Measurements from ENCODE around the gene CHN2. TPM values are rescaled to one million over a fixed set of nuclear protein-coding genes. Genes with fewer than 3 reads are reported as not detected.

The CHN2 gene
- total RNA-seq, 1 experiment from 2014 or later: 2.1 TPM

DNA sequence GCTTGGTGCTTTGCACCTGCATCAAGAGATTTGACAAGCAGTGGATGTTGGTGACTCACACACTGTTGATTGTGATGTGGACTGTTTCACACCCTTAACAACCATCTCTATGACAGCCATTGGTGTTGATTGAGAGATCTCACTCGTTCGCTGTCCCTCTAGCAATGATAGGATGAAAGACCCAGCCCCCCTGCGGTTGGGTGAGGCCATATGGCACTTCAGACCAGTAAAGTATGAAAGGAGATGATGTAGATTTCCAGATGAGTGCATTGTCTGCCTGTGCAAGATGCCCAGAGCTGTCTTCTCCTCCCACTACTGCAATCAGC is 230.4 kb downstream of the CHN2 start:
- ATAC-seq (no peak), DNase-seq (ENCODE audit: low read depth, low spot score) (no peak)
- Histone ChIP-seq H3K36me3 (ENCODE audit: control insufficient read depth in 1 of 2, insufficient read depth in 2 of 2, low read length in 2 of 2) (no peaks in the 10 kb centered on the region), H4K20me1 (ENCODE audit: insufficient read depth) (no peaks in the 10 kb centered on the region), H3K4me3 (replicated peaks in 1 of 2; ENCODE audit: low read depth in 1 of 2, low read length in 2 of 2) (no peak overlapping the region), H3K79me2 (ENCODE audit: insufficient read depth, low read length) (no peaks in the 10 kb centered on the region), H2AFZ (ENCODE audit: low read depth, low read length, poor library complexity, severe bottlenecking) (no peak overlapping the region), H3K9ac (ENCODE audit: low read length) (no peak overlapping the region), H3K9me2 (ENCODE audit: insufficient read depth) (no peaks in the 10 kb centered on the region), H3K4me2 (ENCODE audit: low read length) (no peak overlapping the region), H3K4me1 (ENCODE audit: control insufficient read depth in 1 of 2, insufficient read depth in 2 of 2, low read length in 2 of 2) (no peaks in the 10 kb centered on the region), H3K27me3 (ENCODE audit: insufficient read depth, low read length) (no peaks in the 10 kb centered on the region), H3K27ac (ENCODE audit: low read depth, low read length) (no peak overlapping the region), H3K9me3 (ENCODE audit: control insufficient read depth in 1 of 2, insufficient read depth in 1 of 2, low read depth in 1 of 2, low read length in 2 of 2) (no peaks in the 10 kb centered on the region)
- no TSS peak for BruUV-seq (replicated peaks)
- intact Hi-C loops (cut with micrococcal nuclease): no loop called here
- RAD21 ChIA-PET (ENCODE audit: low non-redundant PET in 1 of 2, low total read pairs in 2 of 2, uncharacterized antibody in 2 of 2, unreplicated experiment in 2 of 2): no interaction called here
- TF ChIP-seq ZNF274 (IDR thresholded peaks at IDR 0.05; ENCODE audit: low read depth, low read length) (no peak), SIN3A (IDR thresholded peaks at IDR 0.05; ENCODE audit: low read depth) (no peak), FOSL1 (IDR thresholded peaks at IDR 0.05; ENCODE audit: low read depth) (no peak), CBX3 (IDR thresholded peaks at IDR 0.05; ENCODE audit: low read depth) (no peak)
- TF ChIP-seq, protein P1, sequence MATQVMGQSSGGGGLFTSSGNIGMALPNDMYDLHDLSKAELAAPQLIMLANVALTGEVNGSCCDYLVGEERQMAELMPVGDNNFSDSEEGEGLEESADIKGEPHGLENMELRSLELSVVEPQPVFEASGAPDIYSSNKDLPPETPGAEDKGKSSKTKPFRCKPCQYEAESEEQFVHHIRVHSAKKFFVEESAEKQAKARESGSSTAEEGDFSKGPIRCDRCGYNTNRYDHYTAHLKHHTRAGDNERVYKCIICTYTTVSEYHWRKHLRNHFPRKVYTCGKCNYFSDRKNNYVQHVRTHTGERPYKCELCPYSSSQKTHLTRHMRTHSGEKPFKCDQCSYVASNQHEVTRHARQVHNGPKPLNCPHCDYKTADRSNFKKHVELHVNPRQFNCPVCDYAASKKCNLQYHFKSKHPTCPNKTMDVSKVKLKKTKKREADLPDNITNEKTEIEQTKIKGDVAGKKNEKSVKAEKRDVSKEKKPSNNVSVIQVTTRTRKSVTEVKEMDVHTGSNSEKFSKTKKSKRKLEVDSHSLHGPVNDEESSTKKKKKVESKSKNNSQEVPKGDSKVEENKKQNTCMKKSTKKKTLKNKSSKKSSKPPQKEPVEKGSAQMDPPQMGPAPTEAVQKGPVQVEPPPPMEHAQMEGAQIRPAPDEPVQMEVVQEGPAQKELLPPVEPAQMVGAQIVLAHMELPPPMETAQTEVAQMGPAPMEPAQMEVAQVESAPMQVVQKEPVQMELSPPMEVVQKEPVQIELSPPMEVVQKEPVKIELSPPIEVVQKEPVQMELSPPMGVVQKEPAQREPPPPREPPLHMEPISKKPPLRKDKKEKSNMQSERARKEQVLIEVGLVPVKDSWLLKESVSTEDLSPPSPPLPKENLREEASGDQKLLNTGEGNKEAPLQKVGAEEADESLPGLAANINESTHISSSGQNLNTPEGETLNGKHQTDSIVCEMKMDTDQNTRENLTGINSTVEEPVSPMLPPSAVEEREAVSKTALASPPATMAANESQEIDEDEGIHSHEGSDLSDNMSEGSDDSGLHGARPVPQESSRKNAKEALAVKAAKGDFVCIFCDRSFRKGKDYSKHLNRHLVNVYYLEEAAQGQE (IDR thresholded peaks at IDR 0.05; ENCODE audit: low read depth): no peak
- POLR2A ChIA-PET: no interaction called here
- CTCF ChIA-PET: no interaction called here

DNA sequence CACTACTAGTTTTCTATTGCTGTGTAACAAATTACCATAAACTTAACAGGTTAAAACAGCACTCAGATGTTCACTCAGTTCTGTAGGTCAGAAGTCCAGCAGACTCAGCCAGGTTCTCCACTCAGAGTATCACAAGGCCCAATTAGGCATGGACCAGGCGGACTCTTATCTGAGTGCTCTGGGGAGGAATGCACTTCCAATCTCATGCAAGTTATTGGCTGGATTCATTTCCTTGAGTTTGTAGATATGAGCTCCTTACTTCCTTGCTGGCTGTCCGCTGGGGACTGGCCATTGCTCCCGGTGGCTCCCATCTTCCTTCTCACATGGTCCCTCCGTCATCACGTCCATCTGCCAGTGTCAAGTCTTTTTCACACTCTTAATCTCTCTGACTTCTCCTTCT is 232.0 kb downstream of the CHN2 start:
- intact Hi-C loops (cut with micrococcal nuclease): no loop called here
- DNase-seq (ENCODE audit: low read depth, low spot score) (no peak), ATAC-seq (no peak)
- Histone ChIP-seq H3K4me1 (ENCODE audit: control insufficient read depth in 1 of 2, insufficient read depth in 2 of 2, low read length in 2 of 2) (no peaks in the 10 kb centered on the region), H3K27ac (ENCODE audit: low read depth, low read length) (no peak overlapping the region), H4K20me1 (ENCODE audit: insufficient read depth) (no peaks in the 10 kb centered on the region), H3K27me3 (ENCODE audit: insufficient read depth, low read length) (no peaks in the 10 kb centered on the region), H3K36me3 (ENCODE audit: control insufficient read depth in 1 of 2, insufficient read depth in 2 of 2, low read length in 2 of 2) (no peaks in the 10 kb centered on the region), H2AFZ (ENCODE audit: low read depth, low read length, poor library complexity, severe bottlenecking) (no peak overlapping the region), H3K4me2 (ENCODE audit: low read length) (no peak overlapping the region), H3K9me2 (ENCODE audit: insufficient read depth) (no peaks in the 10 kb centered on the region), H3K9ac (ENCODE audit: low read length) (no peak overlapping the region), H3K9me3 (ENCODE audit: control insufficient read depth in 1 of 2, insufficient read depth in 1 of 2, low read depth in 1 of 2, low read length in 2 of 2) (no peaks in the 10 kb centered on the region), H3K79me2 (ENCODE audit: insufficient read depth, low read length) (no peaks in the 10 kb centered on the region), H3K4me3 (replicated peaks in 1 of 2; ENCODE audit: low read depth in 1 of 2, low read length in 2 of 2) (no peak overlapping the region)
- POLR2A ChIA-PET: no interaction called here
- RAD21 ChIA-PET (ENCODE audit: low non-redundant PET in 1 of 2, low total read pairs in 2 of 2, uncharacterized antibody in 2 of 2, unreplicated experiment in 2 of 2): no interaction called here
- CTCF ChIA-PET: no interaction called here
- no TSS peak for BruUV-seq (replicated peaks)
- no peak for TF ChIP-seq ZFX (IDR thresholded peaks at IDR 0.05)
- TF ChIP-seq POLR2AphosphoS5 (IDR thresholded peaks at IDR 0.05; ENCODE audit: low read depth, low read length): no peak
- TF ChIP-seq RAD21 (IDR thresholded peaks at IDR 0.05; ENCODE audit: low read depth): no peak
- TF ChIP-seq TCF7L2 (IDR thresholded peaks at IDR 0.05; ENCODE audit: borderline replicate concordance, extremely low read depth, insufficient read depth, insufficient read length): no peak
- no peak for TF ChIP-seq SRF (IDR thresholded peaks at IDR 0.05; ENCODE audit: low read depth)
- TF ChIP-seq CBX3 (IDR thresholded peaks at IDR 0.05; ENCODE audit: low read depth): no peak
- no peak for TF ChIP-seq CTCF (IDR thresholded peaks at IDR 0.05 in 2 of 3, conservative IDR thresholded peaks at IDR 0.05 in 1 of 3; ENCODE audit: borderline replicate concordance in 1 of 3, insufficient read depth in 1 of 3, low read depth in 2 of 3, low read length in 2 of 3)
- TF ChIP-seq SIN3A (IDR thresholded peaks at IDR 0.05; ENCODE audit: low read depth): no peak
- TF ChIP-seq YY1 (IDR thresholded peaks at IDR 0.05; ENCODE audit: extremely low read depth, insufficient replicate concordance, low read depth, low read length): no peak
- no peak for TF ChIP-seq JUND (IDR thresholded peaks at IDR 0.05)
- TF ChIP-seq EGR1 (IDR thresholded peaks at IDR 0.05; ENCODE audit: low read depth): no peak
- no peak for TF ChIP-seq CEBPB (IDR thresholded peaks at IDR 0.05; ENCODE audit: low read depth)
- no peak for TF ChIP-seq POLR2A (IDR thresholded peaks at IDR 0.05; ENCODE audit: borderline replicate concordance, extremely low read depth, insufficient read depth, insufficient read length)
- no peak for TF ChIP-seq ELF1 (IDR thresholded peaks at IDR 0.05; ENCODE audit: borderline replicate concordance, low read depth)

All from HCT116 (cell line).